HG03442 (cell line): Measurements from ENCODE around the gene FZD2.
"Not testable (repeated sequence)": the region's sequence is repeated elsewhere in the genome, so short reads cannot be mapped to it uniquely, and the experiment has no call there.

Experiments
- ATAC-seq: cut with Tn5 transposase; IDR thresholded peaks from one replicate; pipeline ENCODE4 v1.9.1; 2021; ENCODE audit warnings: mild to moderate bottlenecking, moderate library complexity; ENCODE audit not compliant: unreplicated experiment

Gene FZD2

GRCh38 chr17:44556832-44557606, at the start of gene FZD2:
TSS of gene FZD2 (plus strand) at chr17:44557484. CDS start at chr17:44557689, 205 bp downstream.
- ATAC-seq: peak; percentile 46

- not testable (repeated sequence) for ATAC-seq
These were observed 45.8 kb upstream of the FZD2 start for GRCh38 chr17:44511241-44512134.

- ATAC-seq: no peak
These were observed 39.3 kb upstream of the FZD2 start for GRCh38 chr17:44518032-44518431.

GRCh38 chr17:44522883-44523671, 34.2 kb upstream of the FZD2 start:
- no peak for ATAC-seq

GRCh38 chr17:44523672-44523972, 33.7 kb upstream of the FZD2 start:
- no peak for ATAC-seq

- ATAC-seq: no peak
These were observed 30.2 kb upstream of the FZD2 start for GRCh38 chr17:44527102-44527501.

- no peak for ATAC-seq
These were observed 29.3 kb upstream of the FZD2 start for GRCh38 chr17:44527954-44528353.

GRCh38 chr17:44529864-44530263, 27.4 kb upstream of the FZD2 start:
- no peak for ATAC-seq

GRCh38 chr17:44530896-44531418, 26.3 kb upstream of the FZD2 start:
- no peak for ATAC-seq

GRCh38 chr17:44533533-44534246, 23.6 kb upstream of the FZD2 start:
- no peak for ATAC-seq

GRCh38 chr17:44536090-44536953, 21.0 kb upstream of the FZD2 start:
- no peak for ATAC-seq

- ATAC-seq: not testable (repeated sequence)
These were observed 19.4 kb upstream of the FZD2 start for GRCh38 chr17:44537922-44538321.

GRCh38 chr17:44539673-44540072, 17.6 kb upstream of the FZD2 start:
- no peak for ATAC-seq

- ATAC-seq: no peak
These were observed 16.8 kb upstream of the FZD2 start for GRCh38 chr17:44540246-44541084.

GRCh38 chr17:44541884-44542581, 15.3 kb upstream of the FZD2 start:
- ATAC-seq: no peak

- no peak for ATAC-seq
These were observed 13.9 kb upstream of the FZD2 start for GRCh38 chr17:44543213-44543904.

GRCh38 chr17:44543905-44544523, 13.3 kb upstream of the FZD2 start:
- no peak for ATAC-seq
